Right lobe of liver (tissue), 6 donors: ENCODE measurements around the gene DNMT3B. TPM values are rescaled to one million over a fixed set of nuclear protein-coding genes. Genes with fewer than 3 reads are reported as not detected.

ENCODE experiments used
- ATAC-seq, 4 donors: fragments of 200-7000 bp; cut with Tn5 transposase; one replicate each; pipeline ENCODE4 v1.9.1; 2020; ENCODE audit warnings: mild to moderate bottlenecking in 4 of 4, moderate library complexity in 4 of 4
- DNase-seq, 3 donors: peaks; one replicate each; pipeline ENCODE4 v3.0.0-alpha.2; 2020
- H3K27ac ChIP-seq, 3 donors: fragments of 200-600 bp; one replicate each; pipeline ENCODE4 v1.8.0; 2022
- H3K27me3 ChIP-seq, 2 donors: fragments of 200-600 bp; one replicate each; pipeline ENCODE4 v1.8.0; 2022
- H3K36me3 ChIP-seq, 4 donors: fragments of 200-600 bp; sonication (generic) in 1 of 4; one replicate each; pipeline versions ENCODE4 v1.5.1 to v1.8.0; 2017 to 2022; ENCODE audit warnings: control low read depth in 1 of 4
- H3K4me1 ChIP-seq, 4 donors: fragments of 200-600 bp; sonication (generic) in 1 of 4; one replicate each; pipeline versions ENCODE4 v1.5.1 to v1.8.0; 2017 to 2022; ENCODE audit warnings: control low read depth in 1 of 4
- H3K4me3 ChIP-seq, 3 donors: fragments of 200-600 bp; one replicate each; pipeline ENCODE4 v1.8.0; 2022
- H3K9me3 ChIP-seq, 4 donors: fragments of 200-600 bp; sonication (generic) in 1 of 4; one replicate each; pipeline versions ENCODE4 v1.5.1 to v1.8.0; 2017 to 2022; ENCODE audit warnings: control low read depth in 1 of 4
- CTCF ChIP-seq, 4 donors: fragments of 200-600 bp in 3 of 4; fragments of 450-650 bp in 1 of 4; IDR thresholded peaks; one replicate each; pipeline versions ENCODE4 v1.5.1 to v1.8.0; 2016 to 2022; ENCODE audit warnings: antibody characterized with exemption in 4 of 4, mild to moderate bottlenecking in 2 of 4
- POLR2A ChIP-seq: fragments of 450-650 bp; IDR thresholded peaks from one replicate; pipeline ENCODE4 v1.6.1; 2017; ENCODE audit warnings: antibody characterized with exemption, mild to moderate bottlenecking
- WGBS: methylation state at CpG from one replicate; pipeline ENCODE4 v1.1.6; 2018; ENCODE audit warnings: low coverage, low lambda C conversion rate; ENCODE audit not compliant: insufficient coverage; ENCODE audit errors: missing lambda C conversion rate; 5-methylcytosine and 5-hydroxymethylcytosine counted together
- intact Hi-C, 2 donors: fragments of 100-400 bp; cut with DNase I; formaldehyde crosslinking; loops; one replicate each; pipeline versions ENCODE4 v1.11.2 to v1.14.1; 2022
- total RNA-seq, 6 experiments: library from RNA; depleted of rRNA in 2 of 6; stranded (reverse); fragments of >200 nt in 2 of 6; fragmentation: NEBNext Ultra II Directional in 3 of 6; extraction: Animal tissue kit (Norgen Biotek cat#: 25700) in 3 of 6; gene quantifications; one replicate each; pipeline versions ENCODE4 v1.1.0 to v1.2.4, GENCODE V29; 2016 to 2023
- donor health status: DM: no; HTN: yes; CAD: no.
- donor health status: DM: no; HTN: no; CAD: no.
- donor health status: DM: no; HTN: no; CAD: no.
- donor health status: DM: no; HTN: yes; CAD: no.
- donor health status: DM: no; HTN: yes; CAD: no.

The DNMT3B gene
- total RNA-seq, 6 experiments from 2014 or later: 0.43 to 0.88 (median 0.65) TPM

- intact Hi-C loops: no loop called here
- Histone ChIP-seq H3K4me3 (no peak overlapping the region), H3K27me3 (no peaks in the 10 kb centered on the region), H3K36me3 (no peaks in the 10 kb centered on the region), H3K27ac (no peak overlapping the region), H3K4me1 (no peaks in the 10 kb centered on the region), H3K9me3 (no peaks in the 10 kb centered on the region)
- WGBS: 49% methylated on average over 5 of the region's 6 CpGs
- peak; percentile 93 to 100 (median 99) for TF ChIP-seq CTCF (IDR thresholded peaks at IDR 0.05)
- TF ChIP-seq POLR2A: no peak
- ATAC-seq: peak; percentile 94 to 99 (median 98)
- DNase-seq: peak; percentile 73 to 78 (median 75)
These were observed 27.9 kb downstream of the DNMT3B start for GRCh38 chr20:32789896-32790750.

GRCh38 chr20:32790751-32791057 lies 28.5 kb downstream of the DNMT3B start:
- Histone ChIP-seq H3K27me3 (no peaks in the 10 kb centered on the region), H3K9me3 (no peaks in the 10 kb centered on the region), H3K4me1 (no peaks in the 10 kb centered on the region), H3K27ac (no peak overlapping the region), H3K36me3 (no peaks in the 10 kb centered on the region), H3K4me3 (no peak overlapping the region)
- no peak for ATAC-seq
- 92% methylated on average over 3 of the region's 3 CpGs for WGBS
- intact Hi-C loops: no loop called here
- no peak for DNase-seq
- no peak for TF ChIP-seq CTCF (IDR thresholded peaks at IDR 0.05)
- no peak for TF ChIP-seq POLR2A

GRCh38 chr20:32792316-32792715 lies 30.1 kb downstream of the DNMT3B start:
- H3K4me1 ChIP-seq: no peaks in the 10 kb centered on the region
- no peak for DNase-seq
- H3K9me3 ChIP-seq: no peaks in the 10 kb centered on the region
- ATAC-seq: no peak
- intact Hi-C loops: no loop called here
- H3K27me3 ChIP-seq: no peaks in the 10 kb centered on the region
- no peaks in the 10 kb centered on the region for H3K36me3 ChIP-seq
- TF ChIP-seq CTCF (IDR thresholded peaks at IDR 0.05) (no peak), POLR2A (no peak)
- no peak overlapping the region for H3K27ac ChIP-seq
- no CpG with 5 or more reads among the region's 3 CpGs for WGBS
- no peak overlapping the region for H3K4me3 ChIP-seq

GRCh38 chr20:32792731-32793458 lies 30.7 kb downstream of the DNMT3B start:
- intact Hi-C loops: no loop called here
- no peak overlapping the region for H3K27ac ChIP-seq
- no peaks in the 10 kb centered on the region for H3K36me3 ChIP-seq
- H3K4me3 ChIP-seq: no peak overlapping the region
- H3K27me3 ChIP-seq: no peaks in the 10 kb centered on the region
- WGBS: 81% methylated on average over 9 of the region's 13 CpGs
- DNase-seq (no peak), ATAC-seq (no peak)
- TF ChIP-seq CTCF (IDR thresholded peaks at IDR 0.05) (no peak), POLR2A (no peak)
- no peaks in the 10 kb centered on the region for H3K9me3 ChIP-seq
- H3K4me1 ChIP-seq: no peaks in the 10 kb centered on the region
